Amniotic stem cell (primary cell): ENCODE results near the gene TOX2.

Experiments used
- DNase-seq: peaks from one replicate; lab custom pipeline; 2025; lab: John Stamatoyannopoulos, UW

Gene TOX2

DNA sequence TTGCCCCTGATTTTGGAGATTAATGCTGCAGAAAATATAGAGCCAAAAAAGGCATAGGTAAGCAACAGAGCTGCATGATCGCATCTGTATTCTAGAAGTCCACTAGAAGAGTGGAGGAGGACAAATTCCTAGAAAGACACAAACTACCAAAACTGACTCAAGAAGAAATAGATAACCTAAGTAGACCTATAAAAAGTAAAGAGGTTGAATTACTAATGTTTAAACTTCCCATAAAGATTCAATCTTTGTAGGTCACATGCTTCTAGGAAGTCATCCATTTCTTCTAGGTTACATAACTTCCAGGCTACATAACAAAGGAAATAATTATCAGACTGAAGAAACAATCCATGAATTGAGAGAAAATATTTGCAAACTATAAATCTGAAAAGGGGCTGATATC is 187.9 kb downstream of the TOX2 start:
- no peak for DNase-seq

DNA sequence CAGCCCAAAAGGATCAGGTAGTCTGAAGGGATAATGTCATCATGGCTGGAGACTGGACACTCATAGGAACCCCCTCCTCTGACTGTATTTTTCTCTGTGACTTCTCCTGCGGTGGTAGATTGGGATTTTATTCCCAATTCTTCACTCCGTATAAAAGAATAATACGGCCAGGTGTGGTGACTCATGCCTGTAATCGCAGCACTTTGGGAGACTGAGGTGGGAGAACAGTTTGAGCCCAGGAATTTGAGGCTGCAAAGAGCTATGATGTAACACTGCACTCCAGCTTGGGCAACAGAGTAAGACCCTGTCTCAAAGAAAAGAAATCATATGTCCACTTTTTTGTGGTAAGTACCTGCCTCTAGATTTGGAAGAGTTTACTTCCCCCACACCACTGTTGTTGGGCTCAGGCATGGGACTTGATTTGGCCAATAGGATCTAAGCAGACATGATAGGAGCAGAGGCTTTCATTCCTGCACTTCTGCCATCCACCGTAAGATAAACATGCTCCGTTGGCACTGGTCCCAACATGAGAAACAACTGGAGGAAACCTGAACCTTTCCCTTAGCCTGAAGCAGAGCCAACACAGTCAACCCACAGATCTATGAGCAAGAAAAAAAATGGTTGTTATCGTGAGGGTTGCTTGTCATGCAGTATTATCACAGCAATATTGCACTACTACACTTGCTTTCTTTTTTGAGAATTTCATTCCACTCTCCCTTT is 190.3 kb downstream of the TOX2 start:
- DNase-seq: peak; percentile 64

DNA sequence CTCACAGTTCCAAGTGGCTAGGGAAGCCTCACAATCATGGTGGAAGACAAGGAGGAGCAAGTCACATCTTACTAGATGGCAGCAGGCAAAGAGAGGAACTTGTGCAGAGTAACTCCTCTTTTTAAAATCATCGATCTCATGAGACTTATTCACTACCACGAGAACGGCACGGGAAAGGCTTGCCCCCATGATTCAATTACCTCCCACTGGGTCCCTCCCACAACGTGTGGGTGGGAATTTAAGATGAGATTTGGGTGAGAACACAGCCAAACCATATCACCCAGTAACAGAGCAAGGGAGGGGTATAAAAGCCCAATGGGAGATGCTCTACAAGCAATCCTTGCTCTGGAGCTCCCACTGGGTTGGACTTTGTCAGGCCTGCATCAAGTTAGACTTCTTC is 192.0 kb downstream of the TOX2 start:
- DNase-seq: no peak

- no peak for DNase-seq
Measured at GRCh38 chr20:44109951-44110361, 195.3 kb downstream of the TOX2 start.

DNA sequence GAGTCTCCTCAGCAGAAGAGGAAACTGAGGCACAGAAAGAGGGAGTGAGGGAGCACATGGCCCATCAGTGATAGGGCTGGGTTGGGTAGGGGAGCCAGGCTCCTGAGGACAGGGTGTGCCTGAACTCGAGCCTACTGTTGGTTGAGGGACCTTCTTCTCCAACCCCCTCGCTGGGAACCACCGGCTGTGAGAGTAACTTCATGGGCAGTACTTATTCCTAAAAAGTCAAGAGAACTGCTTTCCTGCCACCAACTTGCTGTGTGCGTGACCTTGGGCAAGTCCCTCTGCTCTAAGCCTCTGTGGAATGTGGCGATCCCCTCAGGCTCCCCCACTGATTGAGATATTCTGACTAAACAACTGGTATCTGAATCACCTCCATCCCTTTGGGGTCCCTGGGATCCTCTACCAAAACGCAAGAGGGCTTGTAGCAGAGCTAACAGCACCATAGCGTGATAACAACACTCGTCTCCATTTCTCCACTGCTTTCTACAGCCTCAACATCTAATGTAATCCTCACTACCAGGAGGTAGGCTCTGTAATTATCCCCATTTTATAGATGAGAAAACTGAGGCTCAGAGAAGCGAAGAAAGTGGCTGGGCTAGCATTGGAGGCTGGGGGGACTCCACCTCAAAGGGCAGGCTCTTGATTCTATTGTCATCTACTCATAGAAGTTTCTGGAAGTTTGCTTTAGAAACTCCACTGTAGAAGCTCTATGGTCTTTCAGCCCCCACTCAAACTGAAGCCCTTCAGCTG is 196.3 kb downstream of the TOX2 start:
- DNase-seq: no peak

GRCh38 chr20:44111712-44112335 is 197.2 kb downstream of the TOX2 start:
- DNase-seq: no peak

DNA sequence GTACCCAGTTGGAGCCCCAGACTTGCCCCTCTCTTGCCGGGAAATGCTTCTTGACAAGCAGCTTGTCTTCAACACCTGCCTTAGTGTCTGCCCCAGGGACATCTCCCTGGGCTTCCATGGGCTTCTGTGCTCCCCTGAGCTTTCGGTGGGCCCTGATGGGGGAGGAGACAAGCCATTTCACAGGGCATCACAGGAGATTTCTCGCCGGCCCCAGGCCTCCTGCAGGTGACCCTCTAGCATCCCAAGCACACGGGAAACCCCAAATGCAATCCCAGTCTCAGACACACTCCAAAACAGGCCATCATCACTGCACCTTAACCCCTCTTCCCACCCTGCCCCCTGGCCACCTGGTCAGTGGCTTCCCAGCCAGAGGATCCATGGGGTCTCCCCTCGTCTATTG is 197.8 kb downstream of the TOX2 start:
- DNase-seq: no peak

GRCh38 chr20:44112889-44113617 is 198.4 kb downstream of the TOX2 start:
- no peak for DNase-seq

DNA sequence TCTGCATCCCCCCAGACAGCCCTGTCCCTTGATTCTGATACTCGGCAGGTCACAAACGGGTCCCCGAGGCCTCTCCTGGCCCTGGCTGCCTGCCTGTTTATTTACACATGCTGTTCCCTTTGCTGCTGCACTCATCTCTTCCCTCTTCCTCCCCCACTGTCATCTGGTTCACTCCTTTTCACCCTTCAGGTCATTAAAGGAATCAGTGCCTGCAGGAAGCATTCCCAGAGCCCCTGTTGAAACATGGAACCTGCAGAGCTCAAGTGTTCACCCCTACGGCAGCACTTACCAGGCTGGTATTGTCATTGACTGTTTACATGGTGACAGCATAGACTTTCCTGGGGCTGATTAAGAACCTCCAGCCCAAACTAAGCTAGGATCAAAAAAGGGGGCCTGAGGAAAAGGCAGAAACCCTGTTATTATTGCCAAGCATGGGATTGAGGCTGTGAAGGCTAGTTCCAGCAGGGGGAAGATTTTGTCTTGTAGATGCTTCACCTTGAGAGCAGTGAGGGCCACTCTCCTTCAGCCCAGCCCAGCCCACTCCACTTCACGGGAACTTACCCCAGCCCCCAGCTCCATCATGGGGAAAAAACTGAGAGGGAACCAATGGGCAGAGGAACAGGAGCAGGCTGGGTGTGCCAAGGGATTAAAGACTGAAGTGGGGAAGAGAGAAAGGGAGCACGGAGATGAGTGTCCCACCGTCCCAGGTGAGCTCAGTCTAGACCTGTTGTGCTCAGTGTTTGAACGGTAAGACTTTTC is 199.1 kb downstream of the TOX2 start:
- no peak for DNase-seq

GRCh38 chr20:44115181-44115580 is 200.5 kb downstream of the TOX2 start:
- DNase-seq: no peak

- no peak for DNase-seq
Measured at GRCh38 chr20:44115762-44116644, 201.4 kb downstream of the TOX2 start.

DNA sequence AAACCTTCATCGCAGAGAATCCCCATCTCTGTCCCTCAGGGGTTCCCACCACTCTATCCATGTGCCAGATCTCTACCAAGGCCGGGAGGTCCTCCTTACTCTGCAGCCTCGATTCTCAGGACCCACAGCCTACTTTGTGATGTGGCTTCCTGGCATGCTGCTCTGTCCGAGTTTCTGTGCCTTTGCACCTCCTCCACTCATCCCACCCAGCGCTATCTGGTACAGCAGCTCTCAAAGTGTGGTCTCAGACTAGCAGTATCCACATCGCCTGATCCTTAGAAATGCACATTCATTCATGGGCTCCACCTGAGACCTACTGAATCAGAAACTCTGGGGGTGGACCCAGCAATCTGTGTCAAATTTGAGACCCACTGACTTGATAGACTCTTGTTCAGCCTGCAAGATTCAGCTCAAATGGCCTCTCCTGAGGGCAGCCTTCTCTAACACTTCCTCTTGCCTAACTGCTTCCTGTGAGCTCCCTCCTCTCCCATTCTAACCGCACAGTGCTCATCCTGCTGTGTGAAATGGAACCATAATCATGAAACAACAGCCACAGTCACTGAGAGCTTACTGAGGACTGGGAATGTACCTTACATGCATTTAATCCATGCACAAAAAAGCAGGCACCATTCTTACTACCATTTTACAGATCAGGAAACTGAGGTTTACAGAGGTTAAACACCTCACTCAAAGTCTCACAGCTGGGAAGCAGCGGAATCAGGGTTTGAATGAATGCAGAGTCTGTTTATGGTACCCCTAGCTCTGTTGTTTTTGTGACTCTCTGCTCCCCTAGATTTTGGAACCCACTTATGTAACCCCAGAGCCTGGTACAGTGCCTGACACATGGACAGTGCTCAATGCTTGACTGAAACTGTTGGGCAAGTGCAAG is 202.9 kb downstream of the TOX2 start:
- no peak for DNase-seq

DNA sequence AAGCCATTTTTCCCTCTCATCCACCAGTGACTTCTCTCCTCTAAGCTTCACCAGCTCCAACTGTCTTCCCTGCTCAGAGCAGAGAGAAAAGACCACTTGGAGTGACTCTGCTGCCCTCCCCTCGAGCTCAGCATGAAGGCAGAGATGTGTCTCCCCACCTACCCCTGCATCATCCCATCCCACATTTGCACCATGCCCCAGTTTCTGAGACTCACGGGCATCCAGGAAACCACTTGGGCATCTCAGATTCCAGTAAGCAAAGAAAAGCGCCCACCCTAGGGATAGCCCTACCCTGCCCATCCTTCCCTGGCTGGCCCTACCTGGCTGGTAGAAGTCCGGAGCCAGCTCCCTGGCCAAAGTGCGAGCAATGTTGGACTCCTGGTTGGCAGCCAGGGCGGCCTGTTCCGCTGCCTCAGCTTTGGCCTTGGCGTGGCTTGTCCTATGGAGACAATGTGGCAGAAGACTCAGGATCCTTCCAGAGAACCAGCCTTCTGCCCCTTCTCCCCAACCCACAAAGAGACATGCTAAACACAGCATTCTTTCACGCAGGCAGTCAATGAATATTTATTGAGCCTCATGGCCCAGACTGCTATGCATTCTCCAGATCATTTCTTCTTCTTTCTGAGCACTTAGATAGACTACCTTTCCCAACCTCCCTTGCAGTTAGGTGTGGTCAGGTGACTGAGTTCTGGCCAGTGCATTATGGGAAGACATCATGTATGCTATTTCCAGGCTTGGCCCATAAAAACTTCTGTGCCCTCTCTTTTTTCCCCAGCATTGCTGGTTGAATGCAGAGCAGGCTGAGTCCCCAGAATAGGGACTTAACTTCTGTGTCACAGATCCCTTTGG is 203.8 kb downstream of the TOX2 start:
- DNase-seq: no peak
